H9 (cell line): ENCODE results near the gene ZC3H18. TPM values are rescaled to one million over a fixed set of nuclear protein-coding genes. Genes with fewer than 3 reads are reported as not detected.
A peak's percentile ranks its signal among the peaks of the same experiment; 100 is the strongest.

ENCODE experiments used
- DNase-seq: peaks from one replicate; pipeline ENCODE4 v3.0.0-alpha.2; 2017
- H2AFZ ChIP-seq: one replicate; pipeline ENCODE4 v1.6.1; 2013; ENCODE audit warnings: mild to moderate bottlenecking, low read length, control low read depth, moderate library complexity
- H2AK5ac ChIP-seq: 2 replicates; pipeline ENCODE4 v1.6.1; 2013; ENCODE audit warnings: low read length, control low read depth, mixed read lengths; ENCODE audit not compliant: insufficient read length
- H2BK120ac ChIP-seq: one replicate; pipeline ENCODE4 v1.6.1; 2013; ENCODE audit warnings: low read depth, mild to moderate bottlenecking, low read length, control low read depth, inconsistent platforms; ENCODE audit not compliant: poor library complexity, severe bottlenecking
- H2BK12ac ChIP-seq: 2 replicates; pipeline ENCODE4 v1.6.1; 2013; ENCODE audit warnings: low read length, control low read depth, mixed read lengths, low read depth; ENCODE audit not compliant: insufficient read length
- H2BK15ac ChIP-seq: 2 replicates; pipeline ENCODE4 v1.6.1; 2013; ENCODE audit warnings: low read depth, low read length, control low read depth
- H2BK20ac ChIP-seq: one replicate; pipeline ENCODE4 v1.6.1; 2013; ENCODE audit warnings: low read depth, mild to moderate bottlenecking, low read length, control low read depth, inconsistent platforms; ENCODE audit not compliant: poor library complexity, severe bottlenecking
- H2BK5ac ChIP-seq: 2 replicates; pipeline ENCODE4 v1.6.1; 2013; ENCODE audit warnings: low read length, control low read depth, mixed read lengths; ENCODE audit not compliant: insufficient read length
- H3K14ac ChIP-seq: 2 replicates; pipeline ENCODE4 v1.6.1; 2013; ENCODE audit warnings: low read length, control low read depth; ENCODE audit not compliant: insufficient read depth
- H3K18ac ChIP-seq: 2 replicates; pipeline ENCODE4 v1.6.1; 2013; ENCODE audit warnings: low read depth, mild to moderate bottlenecking, mixed read lengths, low read length, control low read depth; ENCODE audit not compliant: insufficient read length
- H3K23ac ChIP-seq: 2 replicates; pipeline ENCODE4 v1.6.1; 2013; ENCODE audit warnings: low read length, control low read depth, mixed read lengths, low read depth; ENCODE audit not compliant: insufficient read length
- H3K23me2 ChIP-seq: 2 replicates; pipeline ENCODE4 v1.6.1; 2013; ENCODE audit warnings: low read depth, mild to moderate bottlenecking, mixed read lengths, low read length, control low read depth; ENCODE audit not compliant: insufficient read length, poor library complexity, severe bottlenecking
- H3K27ac ChIP-seq: 2 replicates; pipeline ENCODE4 v1.5.1; 2013; ENCODE audit warnings: low read length, control low read depth, mixed read lengths, low read depth; ENCODE audit not compliant: insufficient read length
- H3K27me3 ChIP-seq: 2 replicates; pipeline ENCODE4 v1.6.1; 2013; ENCODE audit warnings: low read length, control low read depth, inconsistent platforms; ENCODE audit not compliant: insufficient read depth
- H3K4ac ChIP-seq: 2 replicates; pipeline ENCODE4 v1.6.1; 2013; ENCODE audit warnings: low read depth, mild to moderate bottlenecking, control low read depth, inconsistent platforms, low read length, moderate library complexity
- H3K4me1 ChIP-seq: 2 replicates; pipeline ENCODE4 v1.6.1; 2013; ENCODE audit warnings: low read length, control low read depth, inconsistent platforms; ENCODE audit not compliant: insufficient read depth
- H3K4me2 ChIP-seq: 2 replicates; pipeline ENCODE4 v1.6.1; 2013; ENCODE audit warnings: low read length, control low read depth, mixed read lengths; ENCODE audit not compliant: insufficient read length, insufficient read depth
- H3K56ac ChIP-seq: 2 replicates; pipeline ENCODE4 v1.6.1; 2013; ENCODE audit warnings: low read depth, mild to moderate bottlenecking, mixed read lengths, low read length, control low read depth; ENCODE audit not compliant: insufficient read length
- H3K79me1 ChIP-seq: 2 replicates; pipeline ENCODE4 v1.6.1; 2013; ENCODE audit warnings: low read depth, mild to moderate bottlenecking, moderate library complexity, low read length, control low read depth, inconsistent platforms; ENCODE audit not compliant: insufficient read depth, poor library complexity, severe bottlenecking
- H3K79me2 ChIP-seq: 2 replicates; pipeline ENCODE4 v1.6.1; 2013; ENCODE audit warnings: low read length, control low read depth, inconsistent platforms; ENCODE audit not compliant: insufficient read depth
- H3K9ac ChIP-seq: 2 replicates; pipeline ENCODE4 v1.6.1; 2013; ENCODE audit warnings: low read length, control low read depth, mixed read lengths; ENCODE audit not compliant: insufficient read length; ENCODE audit errors: extremely low read depth
- H3K9me3 ChIP-seq: one replicate; pipeline ENCODE4 v1.6.1; 2013; ENCODE audit warnings: low read depth, low read length, inconsistent platforms; ENCODE audit not compliant: control insufficient read depth
- H3T11ph ChIP-seq: one replicate; pipeline ENCODE4 v1.6.1; 2013; ENCODE audit warnings: mild to moderate bottlenecking, low read length, control low read depth, inconsistent platforms
- H4K20me1 ChIP-seq: one replicate; pipeline ENCODE4 v1.6.1; 2013; ENCODE audit not compliant: control insufficient read depth, insufficient read length, insufficient read depth
- H4K5ac ChIP-seq: 2 replicates; pipeline ENCODE4 v1.6.1; 2013; ENCODE audit warnings: low read depth, mild to moderate bottlenecking, mixed read lengths, low read length, control low read depth; ENCODE audit not compliant: insufficient read length
- H4K8ac ChIP-seq: replicated peaks from 2 replicates; pipeline ENCODE4 v1.6.1; 2013; ENCODE audit warnings: low read length, control low read depth, mixed read lengths, low read depth; ENCODE audit not compliant: insufficient read length
- H4K91ac ChIP-seq: 2 replicates; pipeline ENCODE4 v1.6.1; 2013; ENCODE audit warnings: low read depth, mild to moderate bottlenecking, moderate library complexity, mixed read lengths, low read length, control low read depth; ENCODE audit not compliant: insufficient read length
- H3K27ac Mint-ChIP-seq, 3 experiments: 2 replicates in 2 of 3; 3 replicates in 1 of 3; pipeline ENCODE4 v1.8.0; 2020 to 2021; ENCODE audit warnings: mixed read lengths in 3 of 3, mild to moderate bottlenecking in 1 of 3, moderate library complexity in 1 of 3
- H3K27me3 Mint-ChIP-seq: 2 replicates; pipeline ENCODE4 v1.8.0; 2021; ENCODE audit warnings: low read depth, mild to moderate bottlenecking, moderate library complexity, mixed read lengths
- H3K36me3 Mint-ChIP-seq, 3 experiments: 2 replicates in 2 of 3; 3 replicates in 1 of 3; pipeline ENCODE4 v1.8.0; 2020 to 2021; ENCODE audit warnings: low read depth in 3 of 3, mixed read lengths in 3 of 3; ENCODE audit not compliant: insufficient read depth in 1 of 3
- H3K4me1 Mint-ChIP-seq, 2 experiments: 2 replicates each; pipeline ENCODE4 v1.8.0; 2020; ENCODE audit warnings: mixed read lengths in 2 of 2
- H3K4me3 Mint-ChIP-seq, 2 experiments: 2 replicates in 1 of 2; 3 replicates in 1 of 2; pipeline ENCODE4 v1.8.0; 2020 to 2021; ENCODE audit warnings: mild to moderate bottlenecking in 2 of 2, mixed read lengths in 2 of 2, moderate library complexity in 1 of 2
- H3K9me3 Mint-ChIP-seq, 2 experiments: 2 replicates in 1 of 2; 3 replicates in 1 of 2; pipeline ENCODE4 v1.8.0; 2020; ENCODE audit warnings: mild to moderate bottlenecking in 2 of 2, mixed read lengths in 2 of 2, moderate library complexity in 1 of 2
- CTCF ChIP-seq: fragments of 200-600 bp; sonication (generic); conservative IDR thresholded peaks from 3 replicates; pipeline ENCODE4 v1.8.0; 2021; ENCODE audit warnings: antibody characterized with exemption, mild to moderate bottlenecking
- WGBS: extraction: QIAGEN DNeasy Blood & Tissue Kit; methylation state at CpG from one replicate; pipeline ENCODE4 v1.1.7; 2013; ENCODE audit warnings: missing lambda C conversion rate, low lambda C conversion rate, mixed read lengths; ENCODE audit not compliant: insufficient read length; ENCODE audit errors: extremely low coverage; 5-methylcytosine and 5-hydroxymethylcytosine counted together
- total RNA-seq: library from RNA; stranded (reverse); gene quantifications from 2 replicates; pipeline ENCODE4 v1.2.1, GENCODE V29; 2021

ZC3H18 gene
- total RNA-seq, 1 experiment from 2014 or later = 69.7 TPM

- Mint-ChIP-seq H3K27ac (peak overlapping the region in 1 of 3 experiments; percentile 51; a peak in 1 of 7 replicates), H3K9me3 (no peaks in the 10 kb centered on the region; a peak in 1 of 5 replicates)
- no peak overlapping the region for H3T11ph ChIP-seq
Observed at GRCh38 chr16:88631920-88632586, 61.9 kb downstream of the ZC3H18 start.

More at GRCh38 chr16:88631920-88632586, 61.9 kb downstream of the ZC3H18 start:
- H3K23ac ChIP-seq = no peak overlapping the region
- H3K9ac ChIP-seq = no peak overlapping the region
- Mint-ChIP-seq H3K27me3 (peaks cover 8% of the 10 kb centered on the region), H3K4me1 (peaks cover under 1 to 22% of the 10 kb centered on the region in 2 experiments), H3K36me3 (peaks cover 11 to 43% (median 38%) of the 10 kb centered on the region in 3 experiments; a peak in 6 of 7 replicates), H3K4me3 (no peak overlapping the region; a peak in 1 of 5 replicates)
- no peak for TF ChIP-seq CTCF
- no peak overlapping the region for H3K4me2 ChIP-seq
- no peak overlapping the region for H3K56ac ChIP-seq
- H3K27me3 ChIP-seq = no peaks in the 10 kb centered on the region
- no peak overlapping the region for H4K5ac ChIP-seq
- H3K9me3 ChIP-seq = no peaks in the 10 kb centered on the region
- DNase-seq = no peak
- H3K14ac ChIP-seq = no peak overlapping the region
- no peak overlapping the region for H2AK5ac ChIP-seq
- no peak overlapping the region for H3K27ac ChIP-seq
- H3K79me2 ChIP-seq = no peaks in the 10 kb centered on the region
- no peak overlapping the region for H4K8ac ChIP-seq
- no peak overlapping the region for H3K4ac ChIP-seq
- H2BK5ac ChIP-seq = no peak overlapping the region
- no peak overlapping the region for H2BK20ac ChIP-seq
- no peak overlapping the region for H2BK120ac ChIP-seq
- WGBS = no CpG with 5 or more reads among the region's 30 CpGs
- H3K4me1 ChIP-seq = no peaks in the 10 kb centered on the region
- no peak overlapping the region for H2BK15ac ChIP-seq
- no peak overlapping the region for H4K91ac ChIP-seq
- no peaks in the 10 kb centered on the region for H4K20me1 ChIP-seq
- no peaks in the 10 kb centered on the region for H3K79me1 ChIP-seq
- H2AFZ ChIP-seq = no peak overlapping the region
- no peak overlapping the region for H2BK12ac ChIP-seq
- no peak overlapping the region for H3K18ac ChIP-seq
- peaks cover 15% of the 10 kb centered on the region for H3K23me2 ChIP-seq
